ENCODE measurements around the gene HORMAD2.

The HORMAD2 gene

DNA sequence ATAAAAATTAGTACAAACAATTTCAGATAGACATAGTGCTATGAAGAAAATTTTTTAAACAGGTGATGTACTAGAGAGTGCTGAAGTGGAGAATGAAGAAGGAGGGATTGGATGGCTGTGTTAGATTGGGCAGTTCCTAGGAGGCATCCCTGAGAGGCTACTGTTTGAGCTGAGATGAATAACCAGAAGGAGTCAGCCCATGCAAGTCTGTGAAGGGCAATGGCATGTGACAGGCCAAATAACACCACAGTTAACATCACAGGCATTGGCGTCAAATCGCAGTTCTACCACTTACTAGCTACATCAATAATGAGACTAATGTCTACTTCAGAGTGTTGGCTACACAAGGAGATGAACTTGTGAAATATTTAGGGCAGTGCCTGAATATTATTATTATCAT, 35.4 kb downstream of the HORMAD2 start:
- DNase-seq, result no peak

DNA sequence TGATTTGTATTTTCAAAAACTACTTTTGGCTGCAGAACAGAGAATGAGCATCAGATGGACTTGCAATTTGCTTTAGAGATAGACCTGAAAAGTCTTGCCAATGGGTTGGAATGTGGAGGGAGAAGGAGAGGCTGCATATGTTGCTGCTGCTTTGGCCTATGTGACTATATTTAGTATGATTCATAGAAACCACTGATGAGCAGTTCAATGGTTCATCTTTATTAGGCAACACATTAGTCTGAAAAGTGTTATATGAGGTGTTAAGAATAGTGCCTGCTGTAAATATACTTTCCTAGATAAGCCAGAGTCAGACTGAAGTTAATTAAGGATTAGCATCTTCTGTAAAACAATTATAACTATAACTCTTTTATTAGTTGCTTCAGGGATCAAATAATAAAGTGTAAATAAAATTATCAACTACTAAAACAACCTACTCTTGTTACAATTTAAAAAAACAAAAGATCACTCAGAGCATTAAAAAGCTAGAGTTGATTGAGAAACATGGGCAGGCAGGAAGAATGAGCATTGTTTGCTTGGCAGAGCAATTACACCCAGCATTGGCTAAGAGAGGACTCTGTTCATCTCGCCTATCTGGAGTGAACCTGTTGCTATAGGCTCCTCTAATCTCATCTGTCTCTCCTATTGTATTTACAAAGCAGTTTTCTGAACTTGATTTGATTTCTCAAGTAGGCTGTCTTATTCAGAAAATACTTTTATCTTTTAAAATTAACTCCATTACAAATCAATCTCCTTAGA, 36.3 kb downstream of the HORMAD2 start:
- no peak for DNase-seq

DNA sequence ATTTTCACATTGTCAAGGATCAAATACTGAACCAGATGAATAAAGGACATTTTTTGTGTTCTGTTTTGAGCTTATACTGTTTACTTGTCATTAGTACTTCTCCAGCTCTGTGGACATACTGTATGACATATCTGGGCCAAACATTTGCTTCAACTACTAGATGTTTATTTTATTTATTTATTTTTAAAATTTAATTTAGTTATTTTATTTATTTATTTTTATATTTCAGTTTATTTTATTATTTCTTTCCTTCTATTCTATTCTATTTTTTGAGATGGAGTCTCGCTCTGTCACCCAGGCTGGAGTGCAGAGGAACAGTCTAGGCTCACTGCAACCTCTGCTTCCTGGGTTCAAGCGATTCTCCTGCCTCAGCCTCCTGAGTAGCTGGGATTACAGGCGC, 37.0 kb downstream of the HORMAD2 start:
- DNase-seq, result no peak

DNA sequence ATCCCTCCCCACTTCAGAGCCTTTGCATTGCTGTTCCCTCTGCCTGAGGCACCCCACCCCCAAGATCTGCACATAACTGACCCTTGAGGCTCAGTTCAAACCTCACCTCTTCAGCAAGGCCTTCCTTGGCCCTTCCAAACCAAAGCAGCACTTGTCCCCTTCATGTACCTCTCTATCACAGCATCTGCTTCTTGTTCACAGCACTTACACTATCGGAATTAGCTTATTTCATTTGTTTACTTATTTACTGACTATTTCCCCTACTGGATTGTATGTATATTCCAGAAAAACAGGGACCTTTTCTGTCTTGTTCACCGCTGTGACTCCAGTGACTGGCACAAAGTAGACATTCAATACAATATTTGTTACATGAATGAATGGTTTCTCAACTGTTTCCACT, 38.0 kb downstream of the HORMAD2 start:
- DNase-seq, result no peak

DNA sequence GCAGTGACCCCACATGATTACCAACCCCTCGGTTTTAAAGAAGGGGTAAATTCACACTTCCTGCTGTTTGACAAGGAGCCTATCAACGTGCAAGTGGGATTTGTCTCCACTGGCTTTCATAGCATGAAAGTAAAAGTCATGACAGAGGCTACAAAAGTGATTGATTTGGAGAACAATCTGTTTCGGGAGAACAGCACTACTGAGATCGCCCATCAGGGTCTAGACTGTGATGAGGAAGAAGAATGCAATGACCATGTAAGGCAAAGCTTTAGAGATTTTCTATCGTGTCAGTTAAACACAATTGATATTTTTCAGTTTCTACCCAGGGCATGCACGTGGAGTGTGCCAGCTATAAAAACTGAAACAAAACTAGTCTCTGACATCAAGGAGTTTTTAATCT, 41.7 kb downstream of the HORMAD2 start:
- peak; percentile 24 for DNase-seq

DNA sequence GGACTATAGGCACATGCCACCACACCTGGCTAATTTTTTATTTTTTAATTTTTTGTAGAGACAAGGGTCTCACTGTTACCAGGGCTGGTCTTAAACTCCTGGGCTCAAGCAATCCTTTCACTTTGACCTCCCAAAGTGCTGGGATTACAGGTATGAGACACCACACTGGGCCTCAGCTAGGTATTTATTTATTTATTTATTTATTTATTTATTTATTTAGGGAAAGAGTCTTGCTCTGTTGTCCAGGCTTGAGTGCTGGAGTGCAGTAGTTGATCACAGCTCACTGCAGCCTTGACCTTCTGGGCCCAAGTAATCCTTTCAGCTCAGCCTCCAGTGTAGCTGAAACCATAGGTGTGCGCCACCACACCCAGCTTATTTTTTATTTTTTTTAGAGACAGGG, 43.2 kb downstream of the HORMAD2 start:
- DNase-seq, result no peak

DNA sequence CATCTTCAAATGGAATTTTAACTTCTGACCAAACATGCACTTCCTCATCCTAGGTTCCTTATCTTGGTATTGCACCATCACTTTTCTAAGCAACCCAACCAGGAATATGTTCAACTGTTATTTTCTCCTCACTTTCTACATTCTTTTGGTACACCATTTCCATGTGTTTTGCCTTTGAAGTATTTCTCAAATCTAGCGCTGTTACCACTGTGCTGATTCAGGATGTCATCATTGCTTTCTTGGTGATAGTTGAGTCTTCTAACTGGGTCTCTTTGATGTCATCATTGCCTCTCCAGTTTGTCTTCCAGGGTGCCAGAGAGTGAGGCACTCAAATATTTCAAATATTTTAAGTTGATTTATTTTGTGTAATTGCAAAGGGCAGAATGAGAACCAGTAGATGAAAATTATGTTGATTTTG, 47.5 kb downstream of the HORMAD2 start:
- no peak for DNase-seq

DNA sequence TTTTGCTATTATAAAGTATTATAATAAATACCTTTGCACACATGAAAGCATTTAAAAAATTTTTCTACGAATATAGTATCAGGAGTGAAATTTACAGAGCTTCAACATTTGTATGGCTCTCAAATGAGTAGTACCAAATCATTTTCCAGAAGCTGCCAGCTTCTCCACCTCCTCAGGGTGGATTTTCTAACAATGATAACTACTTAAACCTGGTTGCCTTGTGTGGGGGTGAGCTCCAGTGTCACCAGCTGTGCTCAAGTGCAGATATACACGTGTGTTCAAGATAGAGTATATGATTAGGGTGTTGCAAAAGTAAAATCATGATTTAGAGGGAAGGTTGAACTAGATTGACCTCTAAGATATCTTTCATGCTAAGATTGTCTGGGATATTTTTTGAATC, 48.2 kb downstream of the HORMAD2 start:
- DNase-seq, result no peak

DNA sequence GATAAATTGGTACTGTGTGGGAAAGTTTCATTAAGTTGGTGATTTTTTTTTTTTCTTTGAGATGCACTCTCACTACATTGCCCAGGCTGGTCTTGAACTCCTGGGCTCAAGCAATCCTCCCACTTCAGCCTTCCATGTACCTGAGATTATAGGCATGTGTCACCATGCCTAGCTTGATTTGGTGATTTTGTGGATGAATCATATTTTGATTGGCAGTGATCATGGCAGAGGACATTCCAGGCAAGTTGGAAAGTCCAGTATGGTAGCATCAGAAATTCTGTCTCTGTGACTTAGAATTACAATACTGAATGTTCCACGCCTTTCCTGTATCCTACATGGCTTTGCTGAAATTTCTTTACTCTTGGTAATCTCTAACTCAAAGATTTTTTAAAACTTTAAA, 49.4 kb downstream of the HORMAD2 start:
- no peak for DNase-seq

DNA sequence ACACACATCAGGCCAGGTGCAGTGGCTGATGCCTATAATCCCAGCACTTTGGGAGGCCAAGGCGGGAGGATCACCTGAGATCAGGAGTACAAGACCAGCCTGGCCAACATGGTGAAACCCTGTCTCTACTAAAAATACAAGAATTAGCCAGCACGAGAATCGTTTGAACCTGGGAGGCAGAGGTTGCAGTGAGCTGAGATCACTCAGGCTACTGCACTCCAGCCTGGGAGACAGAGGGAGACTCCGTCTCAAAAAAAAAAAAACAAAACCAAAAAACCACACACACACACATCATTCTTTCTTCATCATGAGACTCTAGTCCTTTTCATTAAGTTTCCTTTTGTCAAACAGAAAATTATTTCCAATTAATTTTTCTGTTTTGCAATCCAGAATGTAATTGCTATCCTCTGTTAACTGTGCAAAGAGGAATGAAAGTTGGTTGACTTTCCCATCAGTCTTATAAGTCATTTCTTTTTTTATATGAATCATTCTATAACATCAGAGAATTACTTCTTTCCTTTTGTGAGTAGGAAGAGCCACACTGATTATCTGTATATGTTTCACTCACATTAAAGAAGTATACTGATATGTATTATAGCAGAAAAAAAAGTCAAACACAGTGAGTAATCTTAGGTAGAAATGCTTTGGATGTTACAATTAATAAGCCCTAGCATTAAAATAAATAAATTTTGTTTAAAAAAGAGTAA, 52.2 kb downstream of the HORMAD2 start:
- no peak for DNase-seq

DNA sequence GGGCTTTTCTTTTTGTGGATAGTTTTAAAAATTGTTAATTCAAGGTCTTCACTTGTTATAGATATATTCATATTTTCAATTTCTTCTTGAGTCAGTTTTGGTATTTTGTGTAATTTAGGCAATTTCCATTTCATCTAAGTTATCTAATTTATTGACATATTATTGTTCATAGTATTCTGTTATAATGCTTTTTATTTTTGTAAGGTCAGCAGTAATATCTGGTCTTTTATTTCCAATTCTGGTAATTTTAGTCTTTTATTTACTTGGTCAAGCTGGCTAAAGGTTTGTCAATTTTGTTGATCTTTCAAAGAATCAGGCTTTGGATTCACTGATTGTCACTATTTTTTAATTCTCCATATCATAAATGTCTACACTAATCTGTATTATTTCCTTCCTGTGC, 60.1 kb downstream of the HORMAD2 start:
- no peak for DNase-seq

DNA sequence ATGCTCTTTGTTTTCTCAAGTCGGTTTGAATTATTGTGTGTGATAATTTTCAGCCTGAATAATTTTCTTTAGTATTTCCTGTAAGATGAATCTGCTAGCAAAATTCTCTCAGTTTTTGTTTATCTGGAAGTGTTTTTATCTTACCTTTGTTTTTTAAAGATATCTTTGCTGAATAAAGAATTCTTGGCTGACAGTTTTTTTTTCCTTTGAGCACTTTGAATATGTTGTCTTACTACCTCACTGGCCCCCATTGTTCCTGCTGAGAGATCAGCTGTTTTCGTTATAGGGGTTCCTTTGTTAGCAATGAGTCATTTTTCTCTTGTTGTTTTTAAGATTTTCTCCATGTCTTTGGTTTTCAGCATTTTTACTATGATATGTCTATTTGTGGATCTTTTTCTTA, 63.0 kb downstream of the HORMAD2 start:
- no peak for DNase-seq

DNA sequence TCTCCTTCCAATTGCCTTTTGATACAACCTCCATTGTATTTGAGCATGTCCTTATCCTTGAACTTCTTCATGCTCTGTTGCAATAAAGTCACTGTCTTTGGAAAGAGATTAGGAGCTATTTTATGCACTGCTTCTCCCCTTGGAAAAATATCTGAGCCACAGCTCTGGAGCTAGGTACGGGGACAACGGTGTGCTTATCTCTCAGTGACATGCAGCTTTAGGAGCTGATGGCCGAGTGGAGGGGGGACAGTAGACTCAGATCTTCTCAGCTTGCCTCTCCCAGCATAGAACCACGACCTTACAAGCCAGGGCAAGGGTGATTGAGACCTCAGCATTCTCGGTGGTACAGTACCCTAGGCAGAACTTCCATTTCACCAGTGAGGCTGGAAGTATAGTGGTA, 64.1 kb downstream of the HORMAD2 start:
- no peak for DNase-seq

DNA sequence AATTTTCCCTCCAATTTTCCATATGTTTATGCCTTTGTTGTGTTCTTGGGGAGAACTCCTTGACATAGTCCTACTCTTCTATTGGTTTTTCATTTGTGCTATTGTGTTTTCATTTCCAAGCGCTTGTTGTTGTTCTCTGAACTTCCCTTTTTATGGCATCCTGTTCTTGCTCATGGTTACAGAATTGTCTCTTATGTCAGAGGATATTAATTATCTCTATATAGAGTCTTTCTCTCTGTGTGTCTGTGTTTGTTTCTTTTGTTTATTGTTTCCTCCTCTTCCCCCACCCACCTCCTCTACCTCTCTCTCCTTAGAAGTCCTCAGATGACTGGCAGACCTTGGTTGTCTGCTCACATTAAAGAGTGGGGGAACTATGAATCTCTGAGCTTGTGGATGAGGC, 69.9 kb downstream of the HORMAD2 start:
- no peak for DNase-seq

DNA sequence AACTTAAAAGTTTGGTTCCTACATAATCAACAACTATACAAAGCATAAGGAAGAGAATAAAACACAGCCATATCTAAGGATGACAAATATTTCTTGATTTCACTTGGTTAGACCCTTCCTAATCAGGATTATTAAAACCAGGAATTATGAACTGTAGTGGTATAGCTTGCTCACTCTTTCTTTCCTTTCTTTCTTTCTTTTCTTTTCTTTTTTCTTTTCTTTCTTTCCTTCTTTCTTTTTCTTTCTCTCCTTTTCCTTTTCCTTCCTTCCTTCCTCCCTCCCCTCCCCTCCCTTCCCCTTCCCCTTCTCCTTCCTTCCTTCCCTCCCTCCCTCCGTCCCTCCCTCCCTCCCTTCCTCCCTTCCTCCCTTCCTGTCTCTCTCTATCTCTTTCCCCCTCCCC, 78.0 kb downstream of the HORMAD2 start:
- DNase-seq, result no peak

DNA sequence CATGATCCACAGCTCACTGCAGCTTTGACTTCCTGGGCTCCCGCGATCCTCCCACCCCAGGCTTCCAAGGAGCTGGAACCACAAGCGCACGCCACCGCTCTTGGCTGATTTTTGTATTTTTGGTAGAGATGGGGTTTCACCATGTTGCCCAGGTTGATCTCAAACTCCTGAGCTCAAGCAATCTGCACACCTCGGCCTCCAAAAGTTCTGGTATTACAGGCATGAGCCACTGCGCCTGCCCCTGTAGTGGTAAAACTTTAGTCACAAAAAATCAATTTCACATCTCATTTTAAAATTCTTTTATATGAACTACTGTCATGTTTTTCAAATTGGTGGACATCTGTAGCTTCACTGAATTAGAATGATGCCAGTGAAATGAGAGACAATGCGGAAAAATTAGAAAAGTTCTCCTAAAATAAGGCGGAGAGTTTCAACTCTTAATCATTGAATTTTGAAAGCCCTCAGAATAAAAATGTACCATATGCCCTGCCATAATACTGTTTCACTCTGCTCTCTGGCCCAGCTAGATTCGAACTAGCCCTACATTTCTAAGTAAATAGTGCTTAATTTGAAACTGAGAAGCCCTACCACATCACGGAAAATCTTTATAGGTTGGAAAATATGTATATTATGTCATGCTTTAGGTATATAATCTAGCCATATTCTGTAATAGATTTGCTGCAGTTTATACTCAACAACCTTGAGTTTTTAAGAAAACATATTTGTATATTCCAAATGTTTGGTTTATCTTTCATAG, 78.7 kb downstream of the HORMAD2 start:
- peak; percentile 46 for DNase-seq

DNA sequence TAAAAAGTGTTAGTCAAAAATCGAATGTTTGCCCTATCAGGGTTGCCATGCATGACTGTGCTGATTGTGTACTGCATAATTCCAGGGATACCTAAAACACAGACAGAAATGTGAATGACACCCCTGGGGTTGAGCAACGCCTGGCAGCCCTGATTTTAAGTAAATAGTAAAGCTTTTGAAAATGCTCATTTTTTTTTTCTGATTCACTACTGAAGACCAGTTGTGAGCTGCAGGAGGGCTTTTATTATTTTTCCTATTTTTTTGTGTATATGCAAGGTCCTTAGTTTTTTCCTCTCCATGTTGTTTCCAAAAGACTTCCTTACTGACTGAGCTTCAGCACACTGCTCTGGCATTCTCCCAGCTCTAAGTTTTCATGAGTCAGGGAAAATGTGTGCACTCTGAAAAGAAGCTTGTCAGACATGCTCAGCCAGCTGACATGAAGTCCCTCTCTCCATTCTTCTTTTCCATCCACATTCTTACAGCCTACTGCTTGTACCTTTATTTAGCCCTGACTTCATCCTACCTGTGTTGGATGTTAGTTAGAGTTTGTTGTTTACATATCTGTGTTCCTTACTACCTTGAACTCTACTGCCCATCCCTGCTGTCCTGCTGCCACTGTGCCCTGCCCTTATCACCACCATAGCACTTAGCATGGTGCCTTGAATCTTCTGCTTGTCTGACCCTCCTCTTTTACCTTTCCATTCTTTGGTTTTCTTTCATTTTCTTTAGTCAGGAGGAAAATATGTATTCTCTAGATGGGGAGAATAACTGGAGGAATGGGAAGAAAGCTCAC, 79.5 kb downstream of the HORMAD2 start:
- no peak for DNase-seq

DNA sequence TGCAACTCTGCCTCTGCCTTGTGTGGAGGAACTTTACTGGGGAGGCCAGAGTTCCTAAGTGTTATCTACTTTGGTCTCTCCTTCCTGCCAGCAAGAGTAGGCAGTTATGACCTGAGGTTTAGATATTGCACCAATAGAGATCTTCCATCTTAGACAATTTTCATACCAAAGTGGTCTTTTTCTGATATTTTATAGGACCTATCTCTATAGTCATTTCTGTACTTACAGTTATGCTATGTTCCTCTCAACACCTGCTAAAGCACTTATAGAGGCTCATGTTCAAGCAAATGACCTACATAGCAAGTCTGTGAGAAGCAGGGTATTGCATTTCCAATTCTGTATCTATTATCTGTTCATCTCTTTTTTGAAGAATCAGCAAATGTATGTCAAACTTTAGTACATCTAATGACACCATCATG, 80.8 kb downstream of the HORMAD2 start:
- no peak for DNase-seq

DNA sequence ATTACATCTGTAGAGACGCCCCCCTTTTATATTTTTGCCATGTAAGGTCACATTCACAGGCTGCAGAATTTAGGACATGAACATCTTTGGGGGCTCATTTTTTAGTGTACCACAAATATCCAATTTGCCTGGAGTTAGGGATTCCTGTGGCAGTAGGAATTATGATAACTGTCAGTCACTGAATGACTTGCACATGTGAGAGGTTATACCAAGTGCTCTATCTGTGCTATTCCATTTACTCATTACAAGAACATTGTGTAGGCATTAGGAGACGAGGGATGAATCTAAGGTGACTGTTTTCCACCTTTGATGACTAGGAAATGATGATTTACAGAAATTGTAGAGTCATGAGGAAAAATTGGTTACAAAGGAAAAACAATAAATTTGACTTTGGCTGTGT, 87.0 kb downstream of the HORMAD2 start:
- no peak for DNase-seq

DNA sequence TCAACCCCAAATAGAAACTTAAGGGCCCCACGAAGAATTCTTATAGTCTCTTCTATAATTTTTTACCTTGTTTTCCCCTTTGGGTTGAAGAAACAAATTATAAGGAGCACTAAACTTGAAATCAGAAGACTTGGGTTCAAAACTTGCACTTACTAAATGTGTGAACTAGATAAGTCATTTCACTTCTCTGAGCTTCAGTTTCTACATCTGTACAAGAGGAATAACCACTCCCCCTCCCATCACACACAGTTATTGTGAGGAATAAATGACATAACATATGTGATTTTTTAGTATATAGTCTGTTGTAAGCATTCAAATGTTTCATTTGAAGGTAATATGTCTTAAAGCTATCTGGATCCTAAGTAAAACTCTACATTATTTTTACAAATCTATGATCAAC, 87.5 kb downstream of the HORMAD2 start:
- DNase-seq, result no peak

DNA sequence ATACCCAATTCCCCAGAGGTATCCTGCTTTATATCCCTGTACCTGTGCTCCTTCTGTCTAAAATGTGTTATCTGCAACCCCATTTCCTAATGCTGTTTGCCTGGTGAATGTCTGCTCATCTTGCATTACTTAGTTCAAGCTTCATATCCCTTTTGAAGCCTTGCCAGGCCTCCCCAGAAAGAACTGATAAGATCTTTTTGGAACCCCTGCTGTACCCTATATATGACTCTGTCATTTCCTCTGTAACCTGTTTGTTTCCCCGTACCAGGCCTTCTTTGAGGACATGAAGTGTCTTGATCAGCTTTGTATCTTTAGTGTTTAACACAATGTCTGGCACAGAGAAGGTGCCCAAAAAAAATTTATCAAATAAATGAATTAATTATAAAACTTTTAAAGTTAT, 88.7 kb downstream of the HORMAD2 start:
- DNase-seq, result no peak

DNA sequence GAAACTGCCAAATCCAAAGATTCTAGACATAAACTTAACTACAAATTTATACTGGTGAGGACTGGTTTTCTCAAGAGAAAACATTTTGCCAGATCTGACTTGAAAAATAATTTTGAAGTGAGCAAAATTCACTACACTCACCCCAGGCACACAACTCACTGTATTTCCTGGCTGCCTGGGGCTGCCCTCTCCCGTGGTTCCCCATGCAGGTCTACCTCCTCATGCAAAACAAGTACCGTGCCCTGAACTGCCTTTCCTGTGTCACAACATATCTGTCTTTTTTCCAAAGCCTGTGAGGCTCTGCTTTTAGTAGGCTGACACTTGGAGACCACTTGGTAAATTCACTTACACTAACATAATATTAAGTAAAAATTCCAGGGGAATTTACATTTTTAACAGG, 89.9 kb downstream of the HORMAD2 start:
- peak; percentile 22 for DNase-seq

DNA sequence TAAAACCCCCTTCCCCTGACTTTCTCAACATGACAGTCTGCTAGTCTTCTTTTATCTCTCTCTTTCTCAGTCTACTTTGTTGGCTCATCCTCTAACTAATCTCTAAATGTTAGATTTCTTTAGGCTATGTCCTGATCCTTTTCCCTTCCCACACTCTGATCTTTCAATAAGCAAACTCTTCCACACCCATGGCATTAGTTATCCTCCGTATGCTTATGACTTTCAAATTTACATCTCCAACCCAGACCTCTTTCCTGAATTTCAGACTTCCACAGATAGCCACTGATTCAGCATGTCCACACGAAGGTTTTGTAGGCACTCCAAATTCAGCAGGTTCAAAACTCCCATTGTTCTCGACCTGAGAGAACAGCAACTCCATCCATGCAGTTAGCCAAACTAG, 90.7 kb downstream of the HORMAD2 start:
- DNase-seq, result no peak
